A549 (cell line): ENCODE results near the gene IFT88.

Experiments used
- CBX8 ChIP-seq: fragments of 200-600 bp; sonication (generic); IDR thresholded peaks from 2 replicates; pipeline ENCODE4 v1.6.1; 2016
- CEBPB ChIP-seq, 2 experiments: fragments of >200 bp in 1 of 2; sonication (Bioruptor Twin) in 1 of 2; formaldehyde crosslinking in 1 of 2; IDR thresholded peaks; 2 replicates each; pipeline ENCODE4 v1.6.1; 2012 to 2016
- CHD2 ChIP-seq: fragments of 150-350 bp; IDR thresholded peaks from 2 replicates; pipeline ENCODE4 v1.6.1; 2014; ENCODE audit warnings: low read length; ENCODE audit not compliant: partially characterized antibody
- ESRRA ChIP-seq: fragments of 150-350 bp; IDR thresholded peaks from 2 replicates; pipeline ENCODE4 v1.6.1; 2014; ENCODE audit warnings: mild to moderate bottlenecking, low read length, borderline replicate concordance
- HMGXB4 ChIP-seq: fragments of 250-450 bp; sonication (Bioruptor Pico); IDR thresholded peaks from 2 replicates; pipeline ENCODE4 v1.5.0; 2021; ENCODE audit warnings: mild to moderate bottlenecking, moderate library complexity, borderline replicate concordance
- JUNB ChIP-seq: fragments of >200 bp; sonication (Bioruptor Twin); formaldehyde crosslinking; IDR thresholded peaks from 2 replicates; pipeline ENCODE4 v1.6.1; 2016
- MAZ ChIP-seq: fragments of 150-350 bp; IDR thresholded peaks from 2 replicates; pipeline ENCODE4 v1.6.1; 2014; ENCODE audit warnings: antibody characterized with exemption, low read depth, low read length, borderline replicate concordance
- POLR2A ChIP-seq: IDR thresholded peaks from 2 replicates; pipeline ENCODE4 v1.6.1; 2012; ENCODE audit warnings: mild to moderate bottlenecking, low read length
- POLR2AphosphoS2 ChIP-seq: conservative IDR thresholded peaks from 2 replicates; pipeline ENCODE4 v1.6.1; 2012; ENCODE audit warnings: low read length, improper control_type of control experiment, inconsistent platforms
- TF ChIP-seq, protein P1 (sequence below): fragments of >200 bp; sonication (Bioruptor Twin); formaldehyde crosslinking; IDR thresholded peaks from 3 replicates; pipeline ENCODE4 v1.5.1; 2016
- TF ChIP-seq, protein P2 (sequence below): IDR thresholded peaks from 2 replicates; pipeline ENCODE4 v1.6.1; 2012

DNA sequence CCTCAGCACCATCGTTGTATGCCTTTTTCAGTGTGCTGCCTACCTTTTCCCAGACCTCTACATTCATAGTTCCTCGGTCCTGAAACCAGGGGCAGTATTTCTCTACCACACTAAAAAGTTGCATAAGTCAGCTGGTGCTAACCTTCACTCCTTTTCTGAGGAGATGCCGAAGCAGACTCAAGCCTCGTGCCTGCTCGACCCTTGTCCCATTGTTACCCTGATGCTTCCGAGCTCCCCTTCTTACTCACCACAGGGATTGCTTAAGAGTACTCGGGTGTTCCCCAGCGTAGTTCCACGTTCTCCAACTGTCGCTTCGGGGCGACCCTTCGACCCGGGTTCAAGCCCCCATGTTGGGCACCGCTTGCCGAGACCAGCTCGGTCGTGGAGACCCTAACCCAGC, 117.6 kb downstream of the IFT88 start:
- TF ChIP-seq, protein P1, sequence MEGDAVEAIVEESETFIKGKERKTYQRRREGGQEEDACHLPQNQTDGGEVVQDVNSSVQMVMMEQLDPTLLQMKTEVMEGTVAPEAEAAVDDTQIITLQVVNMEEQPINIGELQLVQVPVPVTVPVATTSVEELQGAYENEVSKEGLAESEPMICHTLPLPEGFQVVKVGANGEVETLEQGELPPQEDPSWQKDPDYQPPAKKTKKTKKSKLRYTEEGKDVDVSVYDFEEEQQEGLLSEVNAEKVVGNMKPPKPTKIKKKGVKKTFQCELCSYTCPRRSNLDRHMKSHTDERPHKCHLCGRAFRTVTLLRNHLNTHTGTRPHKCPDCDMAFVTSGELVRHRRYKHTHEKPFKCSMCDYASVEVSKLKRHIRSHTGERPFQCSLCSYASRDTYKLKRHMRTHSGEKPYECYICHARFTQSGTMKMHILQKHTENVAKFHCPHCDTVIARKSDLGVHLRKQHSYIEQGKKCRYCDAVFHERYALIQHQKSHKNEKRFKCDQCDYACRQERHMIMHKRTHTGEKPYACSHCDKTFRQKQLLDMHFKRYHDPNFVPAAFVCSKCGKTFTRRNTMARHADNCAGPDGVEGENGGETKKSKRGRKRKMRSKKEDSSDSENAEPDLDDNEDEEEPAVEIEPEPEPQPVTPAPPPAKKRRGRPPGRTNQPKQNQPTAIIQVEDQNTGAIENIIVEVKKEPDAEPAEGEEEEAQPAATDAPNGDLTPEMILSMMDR = no peak
- no peak for TF ChIP-seq POLR2A
- no peak for TF ChIP-seq CBX8
- no peak for TF ChIP-seq CHD2
- no peak for TF ChIP-seq HMGXB4 (CRISPR knock-in tag)
- TF ChIP-seq, protein P2, sequence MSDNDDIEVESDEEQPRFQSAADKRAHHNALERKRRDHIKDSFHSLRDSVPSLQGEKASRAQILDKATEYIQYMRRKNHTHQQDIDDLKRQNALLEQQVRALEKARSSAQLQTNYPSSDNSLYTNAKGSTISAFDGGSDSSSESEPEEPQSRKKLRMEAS = no peak
- no peak for TF ChIP-seq ESRRA
- TF ChIP-seq POLR2AphosphoS2 = no peak
- TF ChIP-seq JUNB = no peak
- no peak for TF ChIP-seq CEBPB (IDR thresholded peaks at IDR 0.05)
- no peak for TF ChIP-seq MAZ
